Fibroblast of lung (primary cell): Measurements from ENCODE around the gene FOXRED1. TPM values are rescaled to one million over a fixed set of nuclear protein-coding genes. Genes with fewer than 3 reads are reported as not detected.

Experiments used
- DNase-seq, 2 donors: peaks; one replicate each; pipeline versions ENCODE4 v3.0.0 to v3.0.0-alpha.2; 2010; ENCODE audit warnings: low read depth in 2 of 2
- H2AFZ ChIP-seq: 2 replicates; pipeline ENCODE4 v1.5.1; 2012; ENCODE audit warnings: low read length, control low read depth, inconsistent platforms
- H3K27ac ChIP-seq: 2 replicates; pipeline ENCODE4 v1.5.1; 2011; ENCODE audit warnings: low read length, control low read depth; ENCODE audit not compliant: insufficient read depth
- H3K27me3 ChIP-seq: 2 replicates; pipeline ENCODE4 v1.5.1; 2011; ENCODE audit warnings: mild to moderate bottlenecking, low read length; ENCODE audit not compliant: control insufficient read depth, insufficient read depth
- H3K36me3 ChIP-seq: 2 replicates; pipeline ENCODE4 v1.5.1; 2011; ENCODE audit warnings: low read length; ENCODE audit not compliant: control insufficient read depth, insufficient read depth
- H3K4me1 ChIP-seq: 2 replicates; pipeline ENCODE4 v1.5.1; 2011; ENCODE audit warnings: low read length; ENCODE audit not compliant: control insufficient read depth, insufficient read depth; ENCODE audit errors: extremely low read depth
- H3K4me2 ChIP-seq: 2 replicates; pipeline ENCODE4 v1.5.1; 2011; ENCODE audit warnings: low read length, control low read depth; ENCODE audit not compliant: insufficient read depth; ENCODE audit errors: extremely low read depth
- H3K4me3 ChIP-seq, 4 experiments: fragments of 200-600 bp in 1 of 4; sonication (generic) in 1 of 4; replicated peaks in 1 of 4; 2 replicates each; pipeline ENCODE4 v1.5.1; 2011 to 2016; ENCODE audit warnings: low read length in 4 of 4, low read depth in 3 of 4, mild to moderate bottlenecking in 3 of 4, control low read depth in 2 of 4, inconsistent platforms in 1 of 4, mixed read lengths in 1 of 4; ENCODE audit not compliant: insufficient read depth in 1 of 4; ENCODE audit errors: control extremely low read depth in 1 of 4
- H3K79me2 ChIP-seq: 2 replicates; pipeline ENCODE4 v1.5.1; 2012; ENCODE audit warnings: mild to moderate bottlenecking, low read length, inconsistent platforms; ENCODE audit not compliant: control insufficient read depth, insufficient read depth
- H3K9ac ChIP-seq: 2 replicates; pipeline ENCODE4 v1.5.1; 2011; ENCODE audit warnings: mild to moderate bottlenecking, low read length, control low read depth; ENCODE audit not compliant: insufficient read depth
- H3K9me3 ChIP-seq: 2 replicates; pipeline ENCODE4 v1.5.1; 2012; ENCODE audit warnings: low read depth, low read length; ENCODE audit not compliant: control insufficient read depth, insufficient read depth
- H4K20me1 ChIP-seq: 2 replicates; pipeline ENCODE4 v1.5.1; 2011; ENCODE audit warnings: low read length; ENCODE audit not compliant: control insufficient read depth, insufficient read depth; ENCODE audit errors: extremely low read depth
- CTCF ChIP-seq, 2 donors: IDR thresholded peaks in 1 of 2; conservative IDR thresholded peaks in 1 of 2; 1 replicate in 1 of 2; 2 replicates in 1 of 2; pipeline ENCODE4 v1.5.1; 2011 to 2012; ENCODE audit warnings: low read length in 2 of 2, control low read depth in 1 of 2, inconsistent platforms in 1 of 2, low read depth in 1 of 2, mild to moderate bottlenecking in 1 of 2
- EZH2 ChIP-seq: IDR thresholded peaks from 2 replicates; pipeline ENCODE4 v1.5.1; 2012; ENCODE audit warnings: low read length, control low read depth, mild to moderate bottlenecking; ENCODE audit errors: missing control alignments
- polyA plus RNA-seq, 2 donors: library from polyadenylated mRNA; depleted of rRNA in 1 of 2; stranded (reverse) in 1 of 2; unstranded in 1 of 2; fragments of >200 nt; gene quantifications; 2 replicates each; pipeline ENCODE4 v1.2.1, GENCODE V29; 2011 to 2012; ENCODE audit warnings: missing spikeins in 1 of 2
- total RNA-seq: library from RNA; depleted of rRNA; stranded (reverse); fragments of >200 nt; gene quantifications from 2 replicates; pipeline ENCODE4 v1.2.1, GENCODE V29; 2014

Gene FOXRED1
- total and polyA plus RNA-seq, 2 donors (not counting 1 experiment from before 2014, with no cell fraction given): 8.6 to 8.8 TPM

GRCh38 chr11:126317432-126317755 is 48.4 kb downstream of the FOXRED1 start:
- Histone ChIP-seq H2AFZ (peak overlapping the region; percentile 4), H3K4me1 (peaks cover 24% of the 10 kb centered on the region), H3K36me3 (no peaks in the 10 kb centered on the region), H3K27ac (peak overlapping the region; percentile 93), H3K4me2 (peak overlapping the region; percentile 92), H3K9ac (no peak overlapping the region), H3K4me3 (peak overlapping the region in 1 of 4 experiments; percentile 46), H3K9me3 (no peaks in the 10 kb centered on the region), H3K27me3 (no peaks in the 10 kb centered on the region), H3K79me2 (no peaks in the 10 kb centered on the region), H4K20me1 (no peaks in the 10 kb centered on the region)
- TF ChIP-seq EZH2: no peak
- no peak for TF ChIP-seq CTCF (conservative IDR thresholded peaks at IDR 0.05 in 1 of 2, IDR thresholded peaks at IDR 0.05 in 1 of 2; ENCODE audit: low read depth in 1 of 2, low read length in 2 of 2)
- no peak for DNase-seq

GRCh38 chr11:126317756-126318573 is 49.0 kb downstream of the FOXRED1 start:
- Histone ChIP-seq H3K27me3 (no peaks in the 10 kb centered on the region), H3K4me3 (peak overlapping the region; percentile 17 to 46 (median 40)), H3K36me3 (no peaks in the 10 kb centered on the region), H2AFZ (peak overlapping the region; percentile 15), H4K20me1 (no peaks in the 10 kb centered on the region), H3K4me1 (peaks cover 24% of the 10 kb centered on the region), H3K9me3 (no peaks in the 10 kb centered on the region), H3K4me2 (peak overlapping the region; percentile 92), H3K9ac (peak overlapping the region; percentile 34), H3K79me2 (no peaks in the 10 kb centered on the region), H3K27ac (peak overlapping the region; percentile 93)
- no peak for TF ChIP-seq EZH2
- peak in 1 of 2 donors; percentile 11 for TF ChIP-seq CTCF (conservative IDR thresholded peaks at IDR 0.05 in 1 of 2, IDR thresholded peaks at IDR 0.05 in 1 of 2; ENCODE audit: low read depth in 1 of 2, low read length in 2 of 2)
- peak; percentile 91 for DNase-seq

GRCh38 chr11:126318574-126319373 is 49.8 kb downstream of the FOXRED1 start:
- TF ChIP-seq CTCF (conservative IDR thresholded peaks at IDR 0.05 in 1 of 2, IDR thresholded peaks at IDR 0.05 in 1 of 2; ENCODE audit: low read depth in 1 of 2, low read length in 2 of 2) (peak in 1 of 2 donors; percentile 2), EZH2 (no peak)
- Histone ChIP-seq H3K79me2 (no peaks in the 10 kb centered on the region), H3K4me2 (peak overlapping the region; percentile 92), H3K27me3 (no peaks in the 10 kb centered on the region), H2AFZ (peak overlapping the region; percentile 15), H3K4me1 (peaks cover 24% of the 10 kb centered on the region), H3K4me3 (peak overlapping the region; percentile 17 to 46 (median 40)), H3K9me3 (no peaks in the 10 kb centered on the region), H3K27ac (peak overlapping the region; percentile 93), H3K9ac (peak overlapping the region; percentile 34), H3K36me3 (no peaks in the 10 kb centered on the region), H4K20me1 (no peaks in the 10 kb centered on the region)
- peak; percentile 96 to 97 for DNase-seq
